Type B pancreatic cell (in vitro differentiated cells): Measurements from ENCODE around the gene ITPR2. TPM values are rescaled to one million over a fixed set of nuclear protein-coding genes. Genes with fewer than 3 reads are reported as not detected.

Experiments used
- DNase-seq: peaks from one replicate; pipeline ENCODE4 v3.0.0; 2021; ENCODE audit warnings: mixed read lengths; ENCODE audit not compliant: unreplicated experiment; ENCODE audit errors: extremely low spot score
- H3K27ac Mint-ChIP-seq: 2 replicates; pipeline ENCODE4 v1.8.0; 2021; ENCODE audit warnings: mild to moderate bottlenecking, mixed read lengths
- H3K27me3 Mint-ChIP-seq: 2 replicates; pipeline ENCODE4 v1.8.0; 2021; ENCODE audit warnings: mixed read lengths
- H3K36me3 Mint-ChIP-seq: 2 replicates; pipeline ENCODE4 v1.8.0; 2021; ENCODE audit warnings: mixed read lengths
- H3K4me1 Mint-ChIP-seq: one replicate; pipeline ENCODE4 v1.8.0; 2021; ENCODE audit warnings: mixed read lengths; ENCODE audit not compliant: unreplicated experiment
- H3K4me3 Mint-ChIP-seq: 2 replicates; pipeline ENCODE4 v1.8.0; 2021; ENCODE audit warnings: mild to moderate bottlenecking, mixed read lengths
- H3K9me3 Mint-ChIP-seq: 2 replicates; pipeline ENCODE4 v1.8.0; 2021; ENCODE audit warnings: mixed read lengths
- total RNA-seq: library from RNA; stranded (reverse); gene quantifications from 2 replicates; pipeline ENCODE4 v1.2.1, GENCODE V29; 2021; ENCODE audit warnings: low replicate concordance
- TF ChIP-seq, protein P1 (sequence below): fragments of 200-600 bp; sonication (generic); conservative IDR thresholded peaks from 2 replicates; pipeline ENCODE4 v1.5.0; 2021; ENCODE audit warnings: antibody characterized with exemption, mild to moderate bottlenecking

Gene ITPR2
- total RNA-seq, 1 donor from 2014 or later = 33.7 TPM

DNA sequence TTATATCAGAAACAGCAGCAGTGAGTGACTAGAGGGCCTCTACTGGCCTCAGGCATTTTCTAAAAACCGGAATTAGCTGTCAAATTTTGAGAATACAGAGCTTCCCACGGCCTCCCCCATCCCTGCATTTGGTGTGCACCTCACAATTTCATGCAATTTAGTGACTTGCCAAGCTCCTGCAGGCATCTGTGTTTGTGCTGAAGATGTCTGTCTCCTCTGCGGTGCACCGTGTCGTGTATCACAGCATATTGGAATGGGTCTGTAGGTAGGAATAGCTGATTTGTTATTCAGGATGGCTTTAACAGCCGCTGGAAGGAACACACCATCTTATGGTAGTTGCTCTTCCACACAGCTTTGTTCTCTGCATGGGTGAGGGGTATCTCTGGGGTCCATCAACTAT is 497.3 kb downstream of the ITPR2 start:
- Mint-ChIP-seq H3K4me1 (peaks cover 7% of the 10 kb centered on the region), H3K36me3 (peaks cover 13% of the 10 kb centered on the region), H3K27ac (no peak overlapping the region), H3K27me3 (no peaks in the 10 kb centered on the region), H3K4me3 (no peak overlapping the region), H3K9me3 (no peaks in the 10 kb centered on the region)
- DNase-seq = no peak
- TF ChIP-seq, protein P1, sequence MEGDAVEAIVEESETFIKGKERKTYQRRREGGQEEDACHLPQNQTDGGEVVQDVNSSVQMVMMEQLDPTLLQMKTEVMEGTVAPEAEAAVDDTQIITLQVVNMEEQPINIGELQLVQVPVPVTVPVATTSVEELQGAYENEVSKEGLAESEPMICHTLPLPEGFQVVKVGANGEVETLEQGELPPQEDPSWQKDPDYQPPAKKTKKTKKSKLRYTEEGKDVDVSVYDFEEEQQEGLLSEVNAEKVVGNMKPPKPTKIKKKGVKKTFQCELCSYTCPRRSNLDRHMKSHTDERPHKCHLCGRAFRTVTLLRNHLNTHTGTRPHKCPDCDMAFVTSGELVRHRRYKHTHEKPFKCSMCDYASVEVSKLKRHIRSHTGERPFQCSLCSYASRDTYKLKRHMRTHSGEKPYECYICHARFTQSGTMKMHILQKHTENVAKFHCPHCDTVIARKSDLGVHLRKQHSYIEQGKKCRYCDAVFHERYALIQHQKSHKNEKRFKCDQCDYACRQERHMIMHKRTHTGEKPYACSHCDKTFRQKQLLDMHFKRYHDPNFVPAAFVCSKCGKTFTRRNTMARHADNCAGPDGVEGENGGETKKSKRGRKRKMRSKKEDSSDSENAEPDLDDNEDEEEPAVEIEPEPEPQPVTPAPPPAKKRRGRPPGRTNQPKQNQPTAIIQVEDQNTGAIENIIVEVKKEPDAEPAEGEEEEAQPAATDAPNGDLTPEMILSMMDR = no peak

DNA sequence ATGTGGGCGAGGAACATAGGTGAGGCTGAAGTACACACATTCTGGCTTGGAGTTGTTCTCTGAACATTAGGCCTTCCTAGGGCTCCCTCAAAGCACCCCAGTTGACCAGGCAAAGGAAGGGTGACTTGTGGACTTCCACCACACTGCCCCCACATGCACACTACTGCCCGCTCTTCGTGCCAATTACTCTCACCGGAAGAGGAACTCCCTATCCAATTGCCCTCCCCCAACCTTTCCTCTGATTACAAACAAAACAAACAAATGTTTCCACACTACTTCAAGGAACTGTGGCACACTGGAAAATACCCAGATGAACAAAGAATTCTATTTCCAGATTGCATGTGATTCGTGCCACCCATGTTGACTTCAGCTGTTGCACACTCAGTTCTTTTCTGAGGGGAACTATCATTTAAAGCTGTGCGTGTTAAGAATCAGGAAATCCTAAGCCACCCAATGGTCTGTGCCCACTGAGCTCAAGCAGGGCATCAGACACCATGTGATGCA is 498.3 kb downstream of the ITPR2 start:
- TF ChIP-seq, protein P1 = no peak
- Mint-ChIP-seq H3K27ac (no peak overlapping the region), H3K4me1 (peaks cover 3% of the 10 kb centered on the region), H3K9me3 (no peaks in the 10 kb centered on the region), H3K27me3 (no peaks in the 10 kb centered on the region), H3K36me3 (peaks cover 13% of the 10 kb centered on the region), H3K4me3 (no peak overlapping the region)
- DNase-seq = no peak

DNA sequence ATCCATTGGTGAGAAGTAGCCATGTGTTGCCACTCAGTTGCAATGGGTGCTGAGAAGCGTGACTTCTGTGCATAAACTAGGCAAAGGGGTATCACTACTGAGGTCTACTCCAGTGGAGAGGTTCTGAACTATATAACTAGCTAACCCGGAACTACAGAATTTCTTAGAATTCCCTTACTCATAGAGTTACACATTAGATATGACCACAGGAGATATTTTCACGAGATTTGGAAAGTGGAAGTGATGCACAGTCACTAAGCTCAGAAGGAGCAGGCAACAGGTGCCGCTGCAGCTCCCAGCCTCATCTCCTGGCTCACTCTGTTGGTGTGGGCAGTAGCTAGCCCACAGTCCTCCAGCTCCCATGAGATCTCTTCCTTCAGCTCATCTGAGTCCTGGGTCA is 501.0 kb downstream of the ITPR2 start:
- H3K4me1 Mint-ChIP-seq = no peaks in the 10 kb centered on the region
- no peak for DNase-seq
- H3K27me3 Mint-ChIP-seq = peaks cover 5% of the 10 kb centered on the region
- H3K9me3 Mint-ChIP-seq = no peaks in the 10 kb centered on the region
- peaks cover 13% of the 10 kb centered on the region for H3K36me3 Mint-ChIP-seq
- H3K4me3 Mint-ChIP-seq = no peak overlapping the region
- no peak overlapping the region for H3K27ac Mint-ChIP-seq
- TF ChIP-seq, protein P1 = no peak

DNA sequence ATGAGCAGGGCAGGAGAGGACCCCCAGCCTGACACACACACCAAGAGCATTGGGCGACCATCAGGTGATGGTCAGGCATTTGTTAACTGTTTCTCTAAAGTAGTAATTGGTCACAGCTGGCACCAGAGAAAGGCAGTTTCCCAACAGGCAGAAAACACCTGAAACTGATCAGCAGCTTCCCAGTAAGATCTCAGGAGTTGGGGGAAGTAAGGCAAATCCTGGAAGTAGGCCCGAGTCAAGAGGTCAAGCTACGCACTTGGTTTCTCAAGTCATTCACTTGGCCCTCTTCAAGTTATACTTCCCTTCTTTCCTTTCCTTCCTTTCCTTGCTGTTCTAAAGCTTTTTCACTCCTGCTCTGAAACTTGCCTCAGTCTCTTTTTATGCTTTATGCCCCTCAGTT is 501.9 kb downstream of the ITPR2 start:
- H3K27ac Mint-ChIP-seq = no peak overlapping the region

DNA sequence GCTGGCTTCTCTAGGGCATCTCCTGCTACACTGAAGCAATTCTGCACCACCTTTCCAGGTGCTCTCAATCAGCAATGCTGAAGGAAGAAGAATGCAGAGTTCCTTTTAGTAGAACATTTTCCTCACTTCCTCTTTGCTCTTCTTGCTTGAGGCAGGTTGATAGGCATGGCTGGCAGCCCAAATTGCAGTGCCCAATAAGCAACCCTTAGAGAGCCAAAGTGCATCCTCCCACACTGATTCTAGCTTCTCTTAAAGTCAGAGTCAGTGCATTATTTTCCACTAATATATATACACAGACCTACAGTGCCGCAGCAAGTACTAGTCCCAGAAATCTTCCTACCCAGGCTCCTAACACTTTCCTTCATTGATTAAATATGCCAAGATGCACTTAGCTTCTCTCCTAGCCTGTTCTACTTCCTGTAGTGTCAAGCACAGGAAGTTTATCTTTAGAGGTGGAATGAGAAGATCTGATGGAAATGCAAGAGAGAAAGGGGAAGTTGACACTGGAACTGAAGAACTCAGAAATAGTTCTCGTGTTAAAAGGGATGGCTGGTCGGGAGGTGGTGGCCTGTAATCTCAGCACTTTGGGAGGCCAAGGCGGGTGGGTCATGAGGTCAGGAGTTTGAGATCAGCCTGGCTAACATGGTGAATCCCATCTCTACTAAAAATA is 504.9 kb downstream of the ITPR2 start:
- TF ChIP-seq, protein P1 = no peak
- H3K9me3 Mint-ChIP-seq = no peaks in the 10 kb centered on the region
- H3K27me3 Mint-ChIP-seq = peaks cover 7% of the 10 kb centered on the region
- H3K27ac Mint-ChIP-seq = no peak overlapping the region
- no peak overlapping the region for H3K4me3 Mint-ChIP-seq
- H3K36me3 Mint-ChIP-seq = no peaks in the 10 kb centered on the region
- no peaks in the 10 kb centered on the region for H3K4me1 Mint-ChIP-seq
- no peak for DNase-seq

More for the DNA sequence above, 501.9 kb downstream of the ITPR2 start:
- no peaks in the 10 kb centered on the region for H3K4me1 Mint-ChIP-seq
- no peak for DNase-seq
- peaks cover 13% of the 10 kb centered on the region for H3K36me3 Mint-ChIP-seq
- TF ChIP-seq, protein P1 = no peak
- H3K27me3 Mint-ChIP-seq = peaks cover 7% of the 10 kb centered on the region
- H3K9me3 Mint-ChIP-seq = no peaks in the 10 kb centered on the region
- no peak overlapping the region for H3K4me3 Mint-ChIP-seq
